Motor neuron (in vitro differentiated cells): ENCODE data around the gene CD46. TPM values are rescaled to one million over a fixed set of nuclear protein-coding genes. Genes with fewer than 3 reads are reported as not detected.

Source experiments
- ATAC-seq, 8 experiments: fragments of 200-7000 bp; cut with Tn5 transposase; replicated peaks in 6 of 8; 2 replicates each; pipeline ENCODE4 v1.8.0; 2021; ENCODE audit warnings: mild to moderate bottlenecking in 8 of 8, moderate library complexity in 8 of 8
- H3K27ac ChIP-seq, 2 donors: fragments of 250-450 bp; sonication (Bioruptor Pico); 2 replicates each; pipeline ENCODE4 v1.9.0; 2021; ENCODE audit warnings: antibody characterized with exemption in 2 of 2, mild to moderate bottlenecking in 2 of 2, moderate library complexity in 1 of 2
- H3K4me1 ChIP-seq, 2 donors: fragments of 250-450 bp; sonication (Bioruptor Pico); replicated peaks in 1 of 2; 2 replicates each; pipeline ENCODE4 v1.6.1; 2021; ENCODE audit warnings: antibody characterized with exemption in 2 of 2, mild to moderate bottlenecking in 2 of 2, moderate library complexity in 1 of 2
- H3K4me3 ChIP-seq, 5 donors: fragments of 250-450 bp; sonication (Bioruptor Pico); 2 replicates each; pipeline ENCODE4 v1.9.0; 2021; ENCODE audit warnings: antibody characterized with exemption in 5 of 5, mild to moderate bottlenecking in 5 of 5, moderate library complexity in 4 of 5
- WGBS, 10 experiments: fragments of 450-650 bp; shearing (Covaris generic); methylation state at CpG; one replicate each; pipeline ENCODE4 v1.0.0; 2022; 5-methylcytosine and 5-hydroxymethylcytosine counted together
- in situ Hi-C, 9 experiments: fragments of 400-800 bp; cut with MboI; loops; one replicate each; pipeline ENCODE4 v1.15.0; 2021; ENCODE audit warnings: low sequenced_read_pairs in 9 of 9, low pct_unique_long_range_greater_than_20kb in 2 of 9; ENCODE audit not compliant: unreplicated experiment in 9 of 9
- total RNA-seq, 8 experiments: library from RNA; unstranded; fragments of 300-600 nt; gene quantifications; 2 replicates each; pipeline versions ENCODE4 v1.2.3 to v1.2.4, GENCODE V29; 2022

Gene CD46
- total RNA-seq, 8 experiments from 2014 or later: 56.6 to 151 (median 82.4) TPM

DNA sequence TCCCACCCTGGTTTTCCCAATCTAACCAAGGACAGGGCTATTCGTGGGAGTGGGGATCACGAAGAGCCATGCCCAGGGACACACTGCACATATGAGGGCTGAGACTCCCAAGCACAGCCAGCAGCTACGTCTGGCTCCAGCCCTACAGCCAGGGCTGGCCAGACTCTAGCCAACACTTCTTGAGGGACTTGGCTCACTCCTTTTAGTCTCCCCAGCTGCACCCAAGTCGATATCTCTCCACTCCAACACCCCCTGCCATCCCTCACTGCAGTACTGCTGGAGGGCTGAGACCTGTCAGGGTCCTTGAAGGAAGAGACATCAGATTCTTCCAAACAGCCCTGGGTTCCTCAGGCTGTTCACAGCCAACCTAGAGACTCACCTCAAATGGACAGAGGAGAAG lies 62.6 kb downstream of the CD46 start:
- 87 to 100% (median 100%) methylated on average over 2 to 4 of the region's 4 CpGs; no CpG with 5 or more reads in 6 of the 10 experiments for WGBS, 10 experiments
- Histone ChIP-seq H3K4me3 (no peak overlapping the region), H3K27ac (no peak overlapping the region), H3K4me1 (peaks cover 0 to 10% of the 10 kb centered on the region in 2 donors)
- in situ Hi-C loops: no loop called here
- no peak for ATAC-seq

DNA sequence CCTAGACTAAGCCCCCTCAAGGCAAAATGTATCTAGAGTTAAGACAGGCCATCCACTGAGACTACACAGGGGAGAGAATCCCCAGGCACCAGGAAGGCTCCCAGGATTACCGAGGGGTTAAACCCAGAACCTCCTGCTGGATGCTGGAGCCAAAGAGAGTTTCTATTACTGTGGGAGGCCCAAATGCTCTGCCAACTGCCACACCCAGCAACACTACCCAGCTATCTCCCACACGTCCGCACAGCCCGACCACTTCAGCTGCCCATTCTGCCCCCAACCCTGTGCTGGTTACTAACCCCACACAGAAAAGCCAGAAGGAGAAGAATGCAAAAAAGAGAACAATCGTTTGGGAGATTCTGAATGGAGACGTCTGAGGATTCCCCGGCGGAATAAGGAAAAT lies 63.6 kb downstream of the CD46 start:
- Histone ChIP-seq H3K27ac (no peak overlapping the region), H3K4me3 (no peak overlapping the region)
- in situ Hi-C loops: no loop called here

DNA sequence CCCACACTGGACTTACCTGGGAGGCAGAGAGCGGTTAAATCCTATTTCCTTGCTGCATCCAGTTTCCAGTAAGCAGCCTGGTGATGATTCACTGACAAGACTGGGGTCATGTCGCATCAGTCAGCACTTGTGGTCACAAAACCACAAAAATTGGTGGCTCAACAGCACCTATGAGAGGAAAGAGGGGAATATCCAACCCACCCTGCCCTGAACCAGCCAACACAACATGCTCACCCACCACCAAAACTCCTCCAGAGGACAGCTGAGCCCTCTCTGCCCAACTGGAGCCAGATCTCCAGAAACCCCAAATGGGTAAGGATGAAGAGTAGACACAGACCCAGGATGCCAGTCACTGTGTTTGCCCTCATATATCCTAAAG lies 64.0 kb downstream of the CD46 start:
- Histone ChIP-seq H3K27ac (no peak overlapping the region), H3K4me3 (no peak overlapping the region), H3K4me1 (peaks cover 0 to 10% of the 10 kb centered on the region in 2 donors)
- 34 to 100% (median 81%) methylated on average over 1 to 2 of the region's 2 CpGs; no CpG with 5 or more reads in 4 of the 10 experiments for WGBS, 10 experiments
- in situ Hi-C loops: no loop called here
- ATAC-seq: no peak

More for the DNA sequence above, 63.6 kb downstream of the CD46 start:
- no peak for ATAC-seq
- H3K4me1 ChIP-seq: peaks cover 0 to 10% of the 10 kb centered on the region in 2 donors
- 54 to 100% (median 89%) methylated on average over 2 to 8 of the region's 8 CpGs; no CpG with 5 or more reads in 4 of the 10 experiments for WGBS, 10 experiments

DNA sequence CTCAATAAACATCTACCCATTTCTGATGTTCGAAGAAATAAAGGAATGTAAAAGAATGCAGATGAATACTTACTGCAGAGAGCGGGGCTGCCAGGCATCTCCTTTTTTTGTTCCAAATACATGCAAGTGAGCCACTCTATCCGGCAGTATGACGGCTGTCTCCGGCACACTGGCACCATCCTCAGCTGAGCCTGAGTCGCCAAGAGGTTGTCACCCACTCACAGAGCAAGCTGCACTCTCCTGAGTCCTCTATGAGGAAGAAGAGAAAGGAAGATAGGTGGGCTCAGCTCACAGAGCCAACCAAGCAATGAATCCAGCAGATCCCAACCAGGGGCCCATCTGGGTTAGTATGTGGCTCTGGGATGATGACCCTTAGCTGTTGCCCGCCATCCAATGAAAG lies 65.3 kb downstream of the CD46 start:
- Histone ChIP-seq H3K4me1 (peaks cover 0 to 11% of the 10 kb centered on the region in 2 donors), H3K4me3 (no peak overlapping the region), H3K27ac (no peak overlapping the region)
- in situ Hi-C loops: no loop called here
- 83 to 100% (median 95%) methylated on average over 2 to 7 of the region's 7 CpGs; no CpG with 5 or more reads in 2 of the 10 experiments for WGBS, 10 experiments
- no peak for ATAC-seq

DNA sequence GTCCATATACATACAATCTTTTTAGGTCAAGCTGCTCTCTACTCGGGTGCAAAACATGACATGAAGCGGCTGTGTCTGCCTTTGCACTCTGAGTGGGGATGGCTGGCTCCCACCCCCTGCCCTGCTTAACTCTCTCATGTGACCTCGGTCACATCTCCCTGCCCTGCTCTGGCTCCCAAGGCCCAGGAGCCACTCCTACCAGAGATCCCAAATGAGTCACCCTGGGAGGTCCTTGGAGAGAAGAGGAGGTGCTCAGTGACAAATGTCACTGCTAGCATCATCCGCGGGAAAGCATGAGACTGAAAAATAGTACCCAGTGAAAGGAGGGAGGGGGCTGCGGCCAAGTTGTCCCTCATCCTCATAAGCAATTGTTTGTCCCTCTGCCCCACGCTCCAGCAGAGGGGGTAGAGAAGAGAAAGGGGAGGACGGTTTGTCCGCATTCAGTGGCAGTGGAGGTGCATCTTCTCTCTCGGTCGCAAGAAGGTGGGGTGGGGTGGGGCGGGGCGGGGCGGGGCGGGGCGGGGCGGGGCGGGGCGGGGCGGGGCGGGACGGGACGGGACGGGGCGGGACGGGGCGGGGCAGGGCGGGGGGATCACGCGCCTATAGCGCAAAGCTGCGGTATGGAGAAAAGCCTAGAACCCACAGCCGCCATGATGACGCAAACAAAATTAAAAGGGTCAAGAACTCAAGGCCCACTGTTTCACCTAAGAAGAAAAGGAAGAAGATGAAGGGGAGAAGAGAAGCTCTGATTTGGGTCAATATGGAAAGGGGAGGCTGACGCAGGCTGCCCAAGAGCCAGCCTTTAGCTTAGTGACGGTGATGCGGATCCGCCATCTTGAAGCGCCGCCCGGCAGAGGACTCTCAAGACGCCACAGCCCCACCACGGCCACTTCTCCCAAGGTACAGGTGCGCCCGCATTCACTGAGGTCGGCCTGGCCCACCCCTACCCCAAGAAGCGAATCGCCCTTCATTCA lies 66.2 kb downstream of the CD46 start:
- no peak overlapping the region for H3K4me3 ChIP-seq
- H3K4me1 ChIP-seq: peaks cover 0 to 15% of the 10 kb centered on the region in 2 donors
- peak overlapping the region in 1 of 2 donors; percentile 55 for H3K27ac ChIP-seq
- 82 to 100% (median 92%) methylated on average over 2 to 7 of the region's 48 CpGs; no CpG with 5 or more reads in 3 of the 10 experiments for WGBS, 10 experiments
- ATAC-seq: peak in 5 of 8 experiments; percentile 52 to 92 (median 84)
- in situ Hi-C loops: no loop called here

DNA sequence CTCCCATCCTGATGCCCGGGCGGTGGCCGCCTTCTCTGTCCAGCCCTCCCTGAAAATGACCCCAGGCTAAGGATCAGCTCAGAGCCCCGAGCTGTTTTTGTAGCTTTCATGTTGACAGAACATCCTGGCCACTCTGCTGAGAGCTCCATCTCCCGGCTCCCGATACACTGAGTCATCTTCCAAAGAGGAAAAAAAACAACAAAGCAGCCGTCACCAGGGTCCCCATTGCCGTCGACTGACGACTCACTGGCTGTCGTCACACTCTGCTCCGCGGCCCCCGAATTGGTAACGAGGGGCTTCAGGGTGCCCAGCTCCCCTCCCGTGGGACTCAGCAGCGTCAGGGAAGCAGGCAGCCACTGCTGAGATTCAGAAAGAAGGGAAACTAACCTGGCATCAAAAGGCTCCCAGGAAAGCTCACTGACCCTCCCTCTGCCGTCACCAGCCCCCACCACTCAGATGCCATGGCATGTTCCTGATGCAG lies 67.2 kb downstream of the CD46 start:
- Histone ChIP-seq H3K27ac (peak overlapping the region in 1 of 2 donors; percentile 55), H3K4me3 (no peak overlapping the region), H3K4me1 (peaks cover 0 to 21% of the 10 kb centered on the region in 2 donors)
- in situ Hi-C loops: no loop called here
- ATAC-seq: peak in 5 of 8 experiments; percentile 53 to 64 (median 59)
- WGBS, 10 experiments: 12 to 80% (median 63%) methylated on average over 3 to 17 of the region's 18 CpGs; no CpG with 5 or more reads in 3 of the 10 experiments

DNA sequence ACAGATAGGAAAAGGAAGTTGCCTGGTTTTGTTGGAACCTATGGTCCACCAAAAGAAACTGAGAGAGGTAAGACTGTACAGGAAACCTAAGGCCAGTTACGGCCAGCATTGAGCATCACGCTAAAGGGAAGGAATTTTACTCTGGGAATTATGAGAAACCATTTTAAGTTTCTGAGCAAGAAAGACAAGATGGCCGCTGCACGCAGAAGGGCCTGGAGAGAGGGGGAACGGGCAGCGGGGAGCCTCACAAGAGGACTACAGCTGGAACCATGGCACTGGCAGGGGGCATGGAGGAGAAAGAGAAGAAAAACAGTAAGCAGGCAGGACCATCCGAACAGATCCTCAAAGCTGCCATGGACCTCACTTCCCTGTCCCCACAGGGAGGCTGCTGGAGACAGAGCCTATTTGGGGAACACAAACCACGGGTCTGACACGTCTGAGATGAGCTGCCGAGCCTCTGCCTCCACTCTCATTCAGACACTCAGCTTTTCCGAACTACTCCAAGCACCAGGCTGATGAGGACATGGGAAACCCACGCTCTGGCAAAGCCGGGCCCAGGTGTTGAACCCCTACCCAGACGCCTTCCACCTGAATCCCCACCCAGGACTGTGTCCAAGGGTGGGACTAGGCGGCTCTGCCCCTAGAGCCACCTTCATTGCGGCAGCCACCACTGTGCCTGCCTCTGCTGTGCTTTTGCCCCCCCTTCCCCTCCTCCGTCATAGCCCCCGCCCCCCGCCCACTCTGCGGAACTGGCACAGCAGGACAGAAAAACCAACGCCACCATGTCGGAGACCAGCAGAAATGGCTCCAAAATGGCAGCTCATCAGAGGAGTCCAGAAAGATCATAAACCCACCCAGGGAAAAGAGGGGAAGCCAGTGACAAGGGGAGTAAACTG lies 69.0 kb downstream of the CD46 start:
- H3K4me3 ChIP-seq: no peak overlapping the region
- WGBS, 10 experiments: 79 to 100% (median 94%) methylated on average over 1 to 13 of the region's 22 CpGs; no CpG with 5 or more reads in 1 of the 10 experiments
- in situ Hi-C loops: no loop called here
- H3K27ac ChIP-seq: no peak overlapping the region
- no peak for ATAC-seq
- H3K4me1 ChIP-seq: peaks cover 0 to 25% of the 10 kb centered on the region in 2 donors

DNA sequence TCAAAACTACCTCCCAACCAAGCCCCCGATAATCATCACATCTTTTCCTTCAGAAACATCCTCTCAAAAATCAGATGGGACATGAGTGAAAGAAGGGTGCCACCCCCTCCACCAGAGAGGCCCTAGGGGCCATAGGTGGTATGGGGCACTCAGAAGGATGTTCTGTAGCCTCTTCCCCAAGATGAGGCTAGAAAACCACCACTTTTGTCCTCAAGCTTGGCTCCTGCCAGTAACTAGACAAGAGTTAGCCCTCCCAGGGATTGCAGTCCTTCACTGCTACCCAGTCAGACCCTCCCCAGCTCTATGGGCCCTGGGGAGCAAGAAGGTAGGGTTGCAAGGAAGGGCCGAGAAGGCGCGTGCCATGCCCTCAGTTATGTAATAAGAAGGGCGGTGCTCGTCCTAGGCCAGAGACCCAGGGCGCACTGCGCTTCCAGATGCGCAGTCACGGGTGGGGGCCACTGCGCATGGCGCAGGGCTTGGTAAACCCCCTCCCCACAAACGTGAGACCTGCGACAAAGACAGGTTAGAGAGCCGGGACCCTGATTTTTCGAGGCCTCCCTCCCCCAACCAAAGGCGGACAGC lies 69.7 kb downstream of the CD46 start:
- in situ Hi-C loops: no loop called here
- no peak for ATAC-seq
- WGBS, 10 experiments: 80 to 100% (median 95%) methylated on average over 1 to 13 of the region's 17 CpGs; no CpG with 5 or more reads in 3 of the 10 experiments
- Histone ChIP-seq H3K4me3 (no peak overlapping the region), H3K27ac (no peak overlapping the region), H3K4me1 (peaks cover 0 to 25% of the 10 kb centered on the region in 2 donors)

DNA sequence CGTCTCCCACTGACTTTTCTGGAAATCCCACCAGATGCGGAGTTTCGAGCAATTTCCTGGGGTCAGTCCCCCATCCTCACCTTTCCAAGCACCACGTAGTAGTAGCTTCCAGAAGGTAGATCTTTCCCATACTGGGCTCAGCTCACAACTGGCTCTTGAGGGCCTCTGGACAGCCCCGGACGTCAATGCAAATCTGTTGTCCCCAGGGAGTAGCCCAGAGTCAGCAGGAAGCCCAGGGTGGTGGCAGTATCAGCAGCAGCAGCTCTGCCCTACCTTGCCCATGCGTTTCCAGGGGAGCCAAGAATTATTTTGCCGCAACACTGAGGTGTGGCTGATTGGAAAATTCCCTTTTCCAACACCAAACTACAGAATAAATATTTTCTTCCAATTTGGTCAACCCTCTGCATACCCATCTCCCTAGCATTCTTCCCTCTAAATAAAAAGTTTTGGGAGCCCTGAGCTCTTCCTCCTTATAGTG lies 70.3 kb downstream of the CD46 start:
- no peak overlapping the region for H3K4me3 ChIP-seq
- in situ Hi-C loops: no loop called here
- 87 to 100% (median 92%) methylated on average over 2 to 8 of the region's 8 CpGs; no CpG with 5 or more reads in 3 of the 10 experiments for WGBS, 10 experiments

DNA sequence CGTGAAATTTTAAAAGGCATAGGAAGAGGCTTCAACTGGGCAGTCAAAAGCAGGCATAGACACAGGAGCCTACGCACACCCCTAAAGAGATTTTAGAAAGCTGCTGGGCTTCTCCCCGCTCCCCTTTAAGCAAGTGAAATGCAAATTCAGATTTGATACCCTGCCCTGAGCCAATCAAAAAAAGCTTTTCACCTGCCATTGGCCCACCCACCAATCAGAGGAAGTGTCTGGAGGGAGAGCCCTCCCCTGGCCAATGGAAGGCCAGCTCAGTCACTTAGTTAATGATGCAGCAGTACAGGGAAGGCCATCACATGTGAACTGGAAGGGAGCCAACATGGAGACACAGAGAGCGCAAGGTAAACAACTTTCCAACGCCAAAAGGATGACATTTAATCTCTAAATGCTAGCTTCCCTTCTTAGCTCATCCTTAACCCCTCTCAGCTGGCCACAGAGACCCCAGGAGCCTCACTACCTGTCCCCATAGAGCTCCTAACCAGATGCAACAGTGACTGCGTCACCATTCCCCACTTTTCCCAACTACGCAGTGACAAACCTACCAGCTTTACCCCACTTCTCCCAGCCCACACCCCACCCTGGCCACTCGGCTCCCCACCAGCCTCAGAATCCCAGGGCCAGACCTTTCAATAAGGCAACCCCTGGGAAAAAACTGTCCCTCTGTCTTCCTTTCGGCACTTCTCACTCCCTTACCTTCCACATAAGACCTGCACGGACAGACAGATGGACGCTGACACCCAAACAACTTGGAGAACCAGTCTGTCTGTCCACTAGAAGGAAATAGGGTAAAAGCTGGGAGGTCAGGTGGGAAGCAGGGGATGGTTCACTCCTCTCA lies 71.0 kb downstream of the CD46 start:
- in situ Hi-C loops: no loop called here
- H3K27ac ChIP-seq: no peak overlapping the region
- WGBS, 10 experiments: 57 to 100% (median 91%) methylated on average over 2 to 10 of the region's 11 CpGs; no CpG with 5 or more reads in 1 of the 10 experiments
- ATAC-seq: peak in 7 of 8 experiments; percentile 7 to 74 (median 50)
- peak overlapping the region in 1 of 5 donors; percentile 2 for H3K4me3 ChIP-seq
- peaks cover 0 to 25% of the 10 kb centered on the region in 2 donors for H3K4me1 ChIP-seq

More for the DNA sequence above, 70.3 kb downstream of the CD46 start:
- Histone ChIP-seq H3K27ac (no peak overlapping the region), H3K4me1 (peaks cover 0 to 25% of the 10 kb centered on the region in 2 donors)
- no peak for ATAC-seq

DNA sequence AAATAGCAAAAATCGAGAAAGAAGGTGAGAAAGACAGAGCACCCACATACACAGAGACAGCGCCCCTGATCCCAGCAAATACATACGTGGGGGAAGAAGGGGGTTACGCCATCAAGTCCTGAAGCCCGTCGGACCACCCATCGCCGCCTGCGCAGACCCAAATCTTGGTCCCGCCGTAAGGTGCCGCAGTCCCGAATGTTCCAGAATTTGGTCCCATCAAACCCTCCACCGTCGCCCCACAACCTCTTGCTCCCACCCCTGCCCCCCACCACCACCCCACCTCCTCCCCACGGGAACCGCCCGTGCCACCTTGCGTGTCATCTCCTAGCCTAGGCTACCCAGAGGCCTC lies 71.7 kb downstream of the CD46 start:
- no peak for ATAC-seq
- peak overlapping the region in 1 of 2 donors; percentile 29 for H3K27ac ChIP-seq
- no peak overlapping the region for H3K4me3 ChIP-seq
- in situ Hi-C loops: no loop called here
- peaks cover 0 to 22% of the 10 kb centered on the region in 2 donors for H3K4me1 ChIP-seq
- WGBS, 10 experiments: 0 to 100% (median 97%) methylated on average over 2 to 6 of the region's 19 CpGs; no CpG with 5 or more reads in 6 of the 10 experiments
